Tibial nerve (tissue), 4 donors: ENCODE results near the gene MT1E. TPM values are rescaled to one million over a fixed set of nuclear protein-coding genes. Genes with fewer than 3 reads are reported as not detected.

Experiments
- DNase-seq, 2 donors: peaks; one replicate each; pipeline ENCODE4 v3.0.0-alpha.2; 2019; ENCODE audit warnings: low spot score in 2 of 2
- H3K27ac ChIP-seq, 4 donors: fragments of 200-600 bp; sonication (generic) in 3 of 4; one replicate each; pipeline ENCODE4 v1.5.1; 2017 to 2019; ENCODE audit warnings: mild to moderate bottlenecking in 1 of 4
- H3K27me3 ChIP-seq, 2 donors: fragments of 200-600 bp; sonication (generic) in 1 of 2; one replicate each; pipeline versions ENCODE4 v1.5.1 to v1.6.0; 2017 to 2019
- H3K36me3 ChIP-seq, 3 donors: fragments of 200-600 bp; sonication (generic); one replicate each; pipeline ENCODE4 v1.5.1; 2018 to 2019
- H3K4me1 ChIP-seq, 4 donors: fragments of 200-600 bp; sonication (generic) in 3 of 4; one replicate each; pipeline ENCODE4 v1.5.1; 2017 to 2019
- H3K4me3 ChIP-seq, 4 donors: fragments of 200-600 bp; sonication (generic) in 3 of 4; one replicate each; pipeline ENCODE4 v1.5.1; 2017 to 2019; ENCODE audit warnings: mild to moderate bottlenecking in 1 of 4, moderate library complexity in 1 of 4
- H3K9me3 ChIP-seq, 4 donors: fragments of 200-600 bp; sonication (generic) in 3 of 4; one replicate each; pipeline ENCODE4 v1.5.1; 2017 to 2019
- EP300 ChIP-seq, 2 donors: sonication (generic); formaldehyde crosslinking; IDR thresholded peaks; one replicate each; pipeline ENCODE4 v1.6.1; 2017; ENCODE audit warnings: antibody characterized with exemption in 2 of 2, mild to moderate bottlenecking in 1 of 2
- POLR2A ChIP-seq, 2 donors: fragments of 450-650 bp; IDR thresholded peaks; one replicate each; pipeline ENCODE4 v1.6.1; 2017; ENCODE audit warnings: antibody characterized with exemption in 2 of 2, mild to moderate bottlenecking in 2 of 2, moderate library complexity in 2 of 2
- WGBS, 2 donors: methylation state at CpG; one replicate each; pipeline ENCODE4 v1.1.5; 2018; 5-methylcytosine and 5-hydroxymethylcytosine counted together
- total RNA-seq, 4 donors: library from RNA; depleted of rRNA; stranded (reverse); fragments of >200 nt; gene quantifications; one replicate each; pipeline ENCODE4 v1.1.0, GENCODE V29; 2016
- TF ChIP-seq, protein P1 (sequence below), 5 experiments: fragments of 200-600 bp in 3 of 5; fragments of 450-650 bp in 2 of 5; sonication (generic) in 3 of 5; IDR thresholded peaks; one replicate each; pipeline ENCODE4 v1.5.1; 2016 to 2019; ENCODE audit warnings: antibody characterized with exemption in 5 of 5, mild to moderate bottlenecking in 3 of 5, moderate library complexity in 2 of 5

The MT1E gene
- total RNA-seq, 4 donors from 2014 or later = 229 to 1,068 (median 290) TPM

DNA sequence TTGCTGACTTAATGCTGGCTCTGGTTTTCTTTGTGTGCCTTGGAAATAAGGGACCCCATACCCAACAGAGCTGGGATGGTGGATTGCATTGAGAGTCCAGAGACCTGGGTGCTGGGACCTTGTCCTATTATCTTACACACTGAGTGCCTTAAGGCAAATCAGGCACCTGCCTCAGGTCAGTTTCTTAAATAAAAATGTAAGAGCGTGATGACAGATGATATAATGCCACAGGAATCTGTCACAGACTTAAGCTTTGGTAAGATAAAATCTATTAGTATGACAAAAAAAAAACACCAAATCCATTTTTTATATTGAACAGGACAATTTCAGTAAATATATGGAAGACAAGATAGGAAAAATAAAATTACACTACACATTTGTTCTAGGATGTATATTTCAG, 14.5 kb downstream of the MT1E start:
- no peak for TF ChIP-seq POLR2A (IDR thresholded peaks at IDR 0.05)
- TF ChIP-seq EP300 (IDR thresholded peaks at IDR 0.05) = no peak
- TF ChIP-seq, protein P1, sequence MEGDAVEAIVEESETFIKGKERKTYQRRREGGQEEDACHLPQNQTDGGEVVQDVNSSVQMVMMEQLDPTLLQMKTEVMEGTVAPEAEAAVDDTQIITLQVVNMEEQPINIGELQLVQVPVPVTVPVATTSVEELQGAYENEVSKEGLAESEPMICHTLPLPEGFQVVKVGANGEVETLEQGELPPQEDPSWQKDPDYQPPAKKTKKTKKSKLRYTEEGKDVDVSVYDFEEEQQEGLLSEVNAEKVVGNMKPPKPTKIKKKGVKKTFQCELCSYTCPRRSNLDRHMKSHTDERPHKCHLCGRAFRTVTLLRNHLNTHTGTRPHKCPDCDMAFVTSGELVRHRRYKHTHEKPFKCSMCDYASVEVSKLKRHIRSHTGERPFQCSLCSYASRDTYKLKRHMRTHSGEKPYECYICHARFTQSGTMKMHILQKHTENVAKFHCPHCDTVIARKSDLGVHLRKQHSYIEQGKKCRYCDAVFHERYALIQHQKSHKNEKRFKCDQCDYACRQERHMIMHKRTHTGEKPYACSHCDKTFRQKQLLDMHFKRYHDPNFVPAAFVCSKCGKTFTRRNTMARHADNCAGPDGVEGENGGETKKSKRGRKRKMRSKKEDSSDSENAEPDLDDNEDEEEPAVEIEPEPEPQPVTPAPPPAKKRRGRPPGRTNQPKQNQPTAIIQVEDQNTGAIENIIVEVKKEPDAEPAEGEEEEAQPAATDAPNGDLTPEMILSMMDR (IDR thresholded peaks at IDR 0.05) = no peak
- WGBS, 2 donors = 94 to 97% methylated on average over 1 of the region's 1 CpG
- no peak overlapping the region for H3K27ac ChIP-seq
- H3K4me3 ChIP-seq = no peak overlapping the region
- no peaks in the 10 kb centered on the region for H3K9me3 ChIP-seq
- no peak for DNase-seq
- peaks cover 0 to 54% (median 23%) of the 10 kb centered on the region in 4 donors for H3K4me1 ChIP-seq
- H3K27me3 ChIP-seq = peaks cover 0 to 39% of the 10 kb centered on the region in 2 donors
- H3K36me3 ChIP-seq = no peaks in the 10 kb centered on the region

DNA sequence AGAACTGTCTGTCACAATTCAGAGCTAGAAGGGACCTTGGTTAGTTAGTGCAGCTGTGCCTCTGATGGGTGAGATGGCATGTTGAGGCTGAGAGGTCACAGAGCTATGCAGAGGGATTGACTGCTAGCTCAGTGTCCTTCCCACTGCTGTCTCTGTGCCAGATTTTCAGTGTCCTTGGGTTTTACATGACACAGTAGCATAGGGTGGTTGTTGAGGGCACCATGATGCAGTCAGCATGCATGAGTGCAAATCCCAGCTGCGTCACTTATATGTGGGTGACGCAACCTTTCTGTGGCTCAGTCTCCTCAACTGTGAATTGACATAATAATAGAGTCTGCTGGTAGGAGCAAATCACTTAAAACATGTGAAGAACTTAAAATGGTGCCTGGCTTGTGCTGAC, 15.6 kb downstream of the MT1E start:
- Histone ChIP-seq H3K9me3 (no peaks in the 10 kb centered on the region), H3K4me3 (no peak overlapping the region), H3K27me3 (peaks cover 0 to 35% of the 10 kb centered on the region in 2 donors), H3K4me1 (peaks cover 0 to 43% (median 20%) of the 10 kb centered on the region in 4 donors), H3K36me3 (no peaks in the 10 kb centered on the region), H3K27ac (no peak overlapping the region)
- TF ChIP-seq EP300 (IDR thresholded peaks at IDR 0.05) = no peak
- TF ChIP-seq POLR2A (IDR thresholded peaks at IDR 0.05) = no peak
- TF ChIP-seq, protein P1 (IDR thresholded peaks at IDR 0.05) = no peak
- 87 to 100% methylated on average over 2 of the region's 2 CpGs for WGBS, 2 donors
- no peak for DNase-seq

DNA sequence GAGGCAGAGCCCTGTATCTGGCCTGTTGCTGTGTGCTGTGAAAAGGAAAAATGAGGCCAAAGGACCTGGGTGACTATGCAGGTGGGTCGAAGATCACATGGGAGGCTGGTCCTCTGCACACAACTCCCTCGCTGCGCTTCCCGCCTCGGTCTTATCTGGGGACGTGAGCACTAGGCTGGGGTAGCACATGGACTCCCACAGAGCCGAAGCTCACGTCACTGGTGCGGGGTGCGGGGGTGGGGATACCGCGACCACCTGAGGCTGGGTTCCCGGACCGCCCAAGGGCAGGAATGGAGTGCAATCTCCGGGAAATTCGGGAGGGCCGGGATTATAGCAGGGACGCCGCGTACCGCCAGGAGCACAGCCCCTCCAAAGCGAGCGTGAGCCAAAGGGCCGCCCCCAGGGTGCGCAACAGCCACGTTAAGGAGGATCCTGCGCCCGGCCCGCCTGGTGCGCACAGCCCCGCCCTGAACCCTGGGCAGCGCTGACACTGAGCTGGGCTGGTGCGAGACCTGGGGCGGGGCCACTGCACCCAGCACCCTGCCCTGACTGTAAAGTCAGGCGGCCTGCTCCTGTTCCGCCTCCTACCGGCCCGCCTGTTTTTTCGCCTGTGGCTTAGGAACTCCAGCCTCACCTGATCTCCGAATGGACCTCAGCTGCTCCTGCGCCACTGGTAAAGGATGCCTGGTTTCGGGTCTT, 17.6 kb downstream of the MT1E start:
- peaks cover 0 to 33% of the 10 kb centered on the region in 2 donors for H3K27me3 ChIP-seq
- H3K4me3 ChIP-seq = peak overlapping the region; percentile 8 to 41 (median 27)
- H3K9me3 ChIP-seq = no peaks in the 10 kb centered on the region
- TF ChIP-seq, protein P1 (IDR thresholded peaks at IDR 0.05) = peak in 4 of 5 experiments; percentile 30 to 55 (median 42)
- peak; percentile 38 to 47 for TF ChIP-seq EP300 (IDR thresholded peaks at IDR 0.05)
- no peak for TF ChIP-seq POLR2A (IDR thresholded peaks at IDR 0.05)
- DNase-seq = peak; percentile 19 to 41
- H3K36me3 ChIP-seq = no peaks in the 10 kb centered on the region
- peak overlapping the region in 3 of 4 donors; percentile 12 to 45 (median 14) for H3K27ac ChIP-seq
- H3K4me1 ChIP-seq = peaks cover 0 to 27% (median 18%) of the 10 kb centered on the region in 4 donors
- 12 to 16% methylated on average over 16 to 42 of the region's 42 CpGs for WGBS, 2 donors

DNA sequence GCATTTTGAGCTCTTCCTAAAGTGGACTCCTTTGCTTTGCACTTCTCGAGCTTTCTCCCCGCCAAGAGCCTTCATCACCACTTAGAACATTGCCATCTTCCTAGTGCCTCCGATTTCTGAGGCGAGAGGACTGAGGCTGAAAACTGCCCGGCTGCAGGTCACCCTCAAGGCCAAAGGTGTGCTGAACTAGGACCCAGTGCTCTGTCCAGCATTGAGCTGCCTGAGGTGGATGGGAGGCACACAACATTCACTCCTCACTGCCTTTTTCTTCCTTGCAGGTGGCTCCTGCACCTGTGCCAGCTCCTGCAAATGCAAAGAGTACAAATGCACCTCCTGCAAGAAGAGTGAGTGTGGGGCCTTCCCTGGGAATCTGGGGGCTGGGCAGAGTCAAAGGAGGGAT, 18.3 kb downstream of the MT1E start:
- H3K27me3 ChIP-seq = peaks cover 0 to 31% of the 10 kb centered on the region in 2 donors
- H3K9me3 ChIP-seq = no peaks in the 10 kb centered on the region
- no peaks in the 10 kb centered on the region for H3K36me3 ChIP-seq
- no peak for TF ChIP-seq EP300 (IDR thresholded peaks at IDR 0.05)
- no peak for TF ChIP-seq POLR2A (IDR thresholded peaks at IDR 0.05)
- TF ChIP-seq, protein P1 (IDR thresholded peaks at IDR 0.05) = no peak
- peak overlapping the region in 3 of 4 donors; percentile 14 to 41 (median 40) for H3K4me3 ChIP-seq
- H3K4me1 ChIP-seq = peaks cover 0 to 21% (median 13%) of the 10 kb centered on the region in 4 donors
- H3K27ac ChIP-seq = peak overlapping the region in 1 of 4 donors; percentile 45
- WGBS, 2 donors = 50 to 52% methylated on average over 5 of the region's 5 CpGs
- DNase-seq = no peak

DNA sequence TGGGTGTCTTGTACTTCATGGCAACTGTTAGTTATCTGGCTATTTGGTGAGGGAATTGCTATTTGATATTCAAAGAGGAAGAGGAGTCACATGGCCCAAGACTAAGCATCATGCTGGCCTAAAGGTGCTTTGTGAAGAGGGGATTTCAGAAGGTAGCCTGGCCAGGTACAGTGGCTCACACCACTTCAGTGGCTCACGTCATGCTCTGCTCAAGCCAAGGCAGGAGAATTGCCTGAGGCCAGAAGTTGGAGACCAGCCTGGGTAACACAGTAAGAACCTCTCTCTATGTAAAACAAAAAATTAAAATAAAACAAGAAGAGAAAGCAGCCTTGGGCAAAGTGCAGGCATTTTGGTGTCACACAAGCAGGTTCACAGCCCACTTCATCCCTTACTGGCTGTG, 19.7 kb downstream of the MT1E start:
- 93 to 96% methylated on average over 1 of the region's 1 CpG for WGBS, 2 donors
- Histone ChIP-seq H3K36me3 (no peaks in the 10 kb centered on the region), H3K4me1 (peaks cover 0 to 16% (median 10%) of the 10 kb centered on the region in 4 donors), H3K27me3 (peaks cover 0 to 24% of the 10 kb centered on the region in 2 donors), H3K27ac (no peak overlapping the region), H3K4me3 (no peak overlapping the region), H3K9me3 (no peaks in the 10 kb centered on the region)
- TF ChIP-seq EP300 (IDR thresholded peaks at IDR 0.05) = no peak
- TF ChIP-seq, protein P1 (IDR thresholded peaks at IDR 0.05) = no peak
- TF ChIP-seq POLR2A (IDR thresholded peaks at IDR 0.05) = no peak
- DNase-seq = no peak
